DMS53 (cell line): ENCODE results near the gene RGS1.

Experiments
- DNase-seq: peaks from one replicate; lab custom pipeline; 2025; lab: John Stamatoyannopoulos, UW

RGS1 gene

DNA sequence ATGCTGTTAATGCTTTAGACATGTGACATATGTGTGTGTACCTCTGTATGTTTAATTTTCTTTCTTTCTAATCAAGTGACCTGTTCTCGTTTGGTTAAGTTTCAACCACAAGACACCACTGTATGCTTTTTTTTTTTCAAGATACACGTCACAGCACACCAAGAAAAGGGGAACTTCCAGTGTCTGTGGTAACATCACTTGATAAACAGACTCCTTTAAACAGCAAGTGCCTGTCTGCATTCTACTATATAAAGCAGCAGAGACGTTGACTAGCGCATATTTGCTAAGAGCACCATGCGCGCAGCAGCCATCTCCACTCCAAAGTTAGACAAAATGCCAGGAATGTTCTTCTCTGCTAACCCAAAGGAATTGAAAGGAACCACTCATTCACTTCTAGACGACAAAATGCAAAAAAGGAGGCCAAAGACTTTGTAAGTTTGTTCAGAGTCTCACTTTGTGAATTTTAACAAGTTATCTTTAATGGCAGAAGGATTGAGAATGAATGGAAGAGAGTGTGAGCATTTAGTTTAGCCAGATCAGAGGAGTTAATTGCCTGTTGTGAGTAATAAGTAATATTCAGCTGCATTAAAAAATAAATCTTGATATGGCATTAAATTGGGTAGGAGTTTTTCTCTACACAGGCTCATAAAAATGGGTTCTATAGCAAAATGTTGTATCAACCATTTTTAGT, at the start of gene RGS1:
Gene RGS1 (plus strand): TSS at position 275 of the 691 bp plus-strand sequence. CDS start 20 bp downstream, at position 295.
- DNase-seq = peak; percentile 15

DNA sequence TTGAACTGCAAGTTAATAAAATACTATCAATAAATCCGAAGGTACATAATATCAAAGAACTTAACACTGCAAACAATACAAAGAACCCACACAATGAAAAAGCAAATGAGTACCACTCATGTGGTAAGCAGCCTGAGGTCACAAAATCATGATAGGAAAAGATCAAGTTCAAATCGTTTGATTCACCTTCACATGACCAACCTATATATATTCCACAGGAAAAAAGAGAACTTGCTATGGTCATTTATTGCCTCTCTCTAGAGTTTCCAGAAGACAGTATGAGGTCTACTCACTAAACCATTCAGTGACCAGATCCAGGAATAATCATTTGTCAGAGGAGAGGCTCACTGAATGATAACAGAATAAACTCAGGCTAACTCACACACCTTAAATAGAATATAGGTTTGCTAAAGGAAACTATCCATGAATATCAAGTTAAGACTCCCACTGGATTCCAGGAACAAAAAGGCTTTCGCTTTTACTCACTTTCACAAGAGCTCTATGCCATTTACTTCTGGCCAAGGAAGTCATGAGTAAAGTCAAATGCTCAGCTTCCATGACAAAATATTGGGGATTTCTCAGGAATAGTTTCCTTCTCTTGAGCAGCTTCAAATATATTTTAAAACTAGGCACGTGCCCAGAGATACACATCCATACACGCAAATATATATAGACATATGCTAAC, 48.3 kb upstream of the RGS1 start:
- no peak for DNase-seq

GRCh38 chr1:192527950-192528349, 47.6 kb upstream of the RGS1 start:
- no peak for DNase-seq

DNA sequence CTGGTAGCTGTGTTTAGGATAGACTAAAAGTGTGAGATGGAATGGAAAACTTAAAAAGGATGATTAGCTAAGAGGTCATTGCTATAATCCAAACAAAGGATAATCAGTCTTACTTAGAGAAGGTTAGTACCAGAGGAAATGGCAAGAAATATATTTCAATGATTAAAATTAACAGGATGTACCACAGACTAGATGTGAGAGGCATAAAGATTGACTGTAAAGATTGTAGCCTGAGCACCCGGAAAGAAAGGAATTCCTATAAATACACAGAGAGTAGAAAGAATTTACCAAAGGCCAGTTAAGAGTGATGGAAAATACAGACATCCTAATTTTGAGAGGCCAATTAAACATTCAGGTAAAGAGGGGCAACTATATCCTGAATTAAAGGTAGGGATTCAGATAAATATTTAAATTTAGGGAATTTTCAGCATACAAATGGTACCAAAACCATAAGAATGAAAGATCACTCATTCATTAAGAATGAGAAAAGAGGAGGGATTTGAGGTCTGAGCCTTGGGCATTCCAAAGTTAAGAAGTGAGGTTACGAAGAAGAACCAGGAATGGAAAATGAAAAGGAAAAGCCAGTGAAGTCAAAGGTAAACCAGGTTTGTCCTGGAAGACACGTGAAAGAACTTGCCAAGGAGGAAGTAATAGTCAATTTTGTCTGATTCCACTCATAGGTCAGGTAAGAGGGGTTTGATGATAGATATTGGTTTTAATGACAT, 46.4 kb upstream of the RGS1 start:
- no peak for DNase-seq

DNA sequence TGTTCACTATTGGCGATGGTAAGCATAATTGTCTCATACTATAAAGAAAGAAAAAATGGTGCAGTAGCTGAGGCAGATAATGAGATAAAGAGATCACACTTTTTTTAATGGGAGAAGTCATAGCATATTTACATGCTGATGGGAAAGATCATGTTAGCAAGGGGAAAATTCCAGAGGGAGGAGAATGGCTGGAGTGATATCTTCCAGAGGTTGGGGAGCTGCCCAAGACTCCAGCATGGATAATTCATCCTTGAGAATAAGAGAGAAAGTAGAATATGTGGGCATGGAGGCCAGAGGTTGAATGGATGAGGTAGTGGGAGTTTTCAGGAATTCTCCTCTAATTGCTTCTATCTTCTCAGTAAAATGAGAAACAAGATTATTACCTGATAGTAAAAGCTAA, 45.8 kb upstream of the RGS1 start:
- no peak for DNase-seq

DNA sequence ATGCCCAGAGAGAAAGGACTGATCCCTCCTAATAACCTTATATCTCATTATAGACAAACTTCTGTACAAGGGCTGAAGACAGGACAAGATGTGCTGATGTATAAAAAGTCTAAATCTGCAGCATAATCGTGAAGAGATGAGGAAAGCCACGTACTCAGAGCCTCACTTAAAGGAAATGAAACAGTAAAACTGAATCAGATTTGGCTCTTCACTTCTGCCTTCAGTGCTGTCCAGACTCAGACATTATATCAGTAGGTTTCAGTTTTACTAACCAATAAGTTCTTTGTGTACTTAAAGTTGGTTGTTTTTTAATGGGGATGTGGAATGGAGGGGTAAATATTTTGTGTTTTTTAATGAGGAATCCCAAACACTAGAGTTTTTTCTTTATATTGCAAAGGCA, 45.3 kb upstream of the RGS1 start:
- DNase-seq = no peak

GRCh38 chr1:192531037-192531703, 44.4 kb upstream of the RGS1 start:
- peak; percentile 76 for DNase-seq

- no peak for DNase-seq
These were observed 40.9 kb upstream of the RGS1 start for GRCh38 chr1:192534666-192535065.

DNA sequence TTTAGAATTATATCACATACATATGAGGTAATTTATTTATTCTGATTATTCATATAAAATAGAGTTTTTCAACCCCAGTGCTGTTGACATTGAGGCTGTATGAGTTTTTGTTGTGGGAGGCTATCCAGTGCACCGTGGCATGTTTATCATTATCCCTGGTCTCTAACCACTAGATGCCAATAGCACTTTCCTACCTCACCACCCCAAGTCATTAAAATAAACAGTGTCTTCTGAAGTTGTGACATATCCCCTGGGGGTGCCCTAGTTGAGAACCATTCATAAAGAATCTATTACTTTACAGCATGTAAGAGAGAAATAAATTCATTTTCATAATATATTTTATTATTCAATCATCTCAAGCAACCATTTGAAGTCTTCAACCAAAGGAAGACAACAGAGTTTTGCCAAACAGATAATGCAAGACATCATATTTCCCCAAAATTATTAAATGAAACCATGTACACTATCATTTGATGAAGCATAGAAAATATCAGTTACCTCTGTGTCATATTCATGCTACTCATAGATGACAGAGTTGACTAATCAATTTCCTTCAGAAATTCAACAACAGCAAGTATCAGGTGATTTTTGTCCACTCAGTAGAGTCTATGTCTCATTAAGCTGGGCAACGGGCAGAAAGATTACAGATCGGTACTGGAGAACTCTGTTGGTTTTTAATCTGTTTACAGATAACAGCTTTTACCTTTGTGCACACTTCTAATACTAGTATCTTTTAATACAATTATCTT, 39.5 kb upstream of the RGS1 start:
- DNase-seq = no peak

GRCh38 chr1:192538407-192539296, 36.9 kb upstream of the RGS1 start:
- no peak for DNase-seq

GRCh38 chr1:192539297-192540092, 36.1 kb upstream of the RGS1 start:
- peak; percentile 42 for DNase-seq

GRCh38 chr1:192543445-192543844, 32.1 kb upstream of the RGS1 start:
- no peak for DNase-seq

DNA sequence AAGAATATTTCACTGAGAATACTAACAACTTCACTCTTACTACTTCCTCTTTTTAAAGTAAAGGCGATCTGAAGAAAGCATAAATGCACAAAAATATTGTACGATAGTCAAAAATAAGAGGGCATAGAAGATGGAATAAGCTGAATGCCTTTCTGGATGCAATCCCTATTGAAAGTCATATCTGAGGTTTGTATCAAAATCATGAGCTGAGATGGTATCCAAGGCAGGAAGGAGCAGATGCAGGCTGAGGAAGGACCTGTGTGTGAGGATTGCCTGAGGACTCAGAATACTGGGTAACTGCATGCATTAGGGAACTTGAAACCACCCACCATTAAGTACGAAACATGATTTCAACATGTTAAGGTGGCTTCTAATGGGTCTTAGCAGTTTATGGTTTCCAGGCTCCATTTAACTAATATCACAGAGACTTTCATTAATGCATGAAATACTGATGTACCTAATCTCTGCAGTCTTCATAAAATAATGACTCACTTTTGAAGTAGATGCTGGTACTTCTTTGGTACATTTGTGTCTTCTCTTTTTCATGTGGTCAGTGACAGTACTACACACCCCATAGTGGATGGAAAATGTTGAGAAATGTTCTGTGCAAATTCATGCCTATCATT, 29.6 kb upstream of the RGS1 start:
- no peak for DNase-seq

DNA sequence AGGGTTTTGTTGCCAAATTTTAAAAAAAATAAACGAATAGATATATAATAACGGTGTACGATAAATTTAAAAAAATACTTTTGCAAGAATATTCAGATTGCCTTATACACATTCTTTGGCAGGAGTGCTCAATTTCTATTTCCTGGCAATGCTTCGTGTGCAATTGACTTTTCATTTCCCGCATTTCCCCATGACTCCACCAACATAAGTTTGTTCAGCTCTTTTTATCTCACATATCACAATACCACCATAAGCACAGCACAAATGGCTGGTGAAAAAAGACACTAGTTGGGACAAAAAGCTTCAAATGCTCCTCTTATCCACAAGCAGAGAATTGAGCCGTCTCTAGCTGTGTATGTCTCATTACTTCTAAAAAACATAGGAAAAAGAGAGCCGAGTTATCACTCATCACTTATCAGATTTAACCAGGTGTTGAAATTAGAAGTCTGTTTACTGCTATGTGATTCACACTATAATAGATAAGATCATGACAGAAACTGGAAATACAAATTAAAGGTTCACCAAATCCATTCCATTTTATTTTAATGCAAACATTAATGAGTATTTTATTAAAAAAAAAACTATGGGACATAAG, 28.9 kb upstream of the RGS1 start:
- DNase-seq = no peak

DNA sequence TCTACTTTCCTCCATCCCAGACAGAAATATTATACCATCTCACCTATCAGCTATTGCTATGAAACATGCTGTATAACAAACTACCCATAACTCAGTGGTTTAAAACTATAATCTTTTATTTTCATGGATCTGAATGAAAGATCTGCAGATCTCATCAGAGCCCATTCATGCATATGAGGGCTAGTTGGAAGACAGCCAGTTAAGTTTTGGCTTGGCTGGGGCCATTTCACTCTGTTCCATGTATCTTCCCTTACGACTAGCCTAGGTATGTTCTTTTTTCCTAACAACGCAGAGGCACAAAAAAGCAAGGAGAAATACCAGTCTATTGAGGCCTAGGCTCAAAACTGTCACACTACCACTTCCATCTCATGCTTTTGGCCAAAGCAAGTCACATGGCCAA, 28.1 kb upstream of the RGS1 start:
- no peak for DNase-seq

DNA sequence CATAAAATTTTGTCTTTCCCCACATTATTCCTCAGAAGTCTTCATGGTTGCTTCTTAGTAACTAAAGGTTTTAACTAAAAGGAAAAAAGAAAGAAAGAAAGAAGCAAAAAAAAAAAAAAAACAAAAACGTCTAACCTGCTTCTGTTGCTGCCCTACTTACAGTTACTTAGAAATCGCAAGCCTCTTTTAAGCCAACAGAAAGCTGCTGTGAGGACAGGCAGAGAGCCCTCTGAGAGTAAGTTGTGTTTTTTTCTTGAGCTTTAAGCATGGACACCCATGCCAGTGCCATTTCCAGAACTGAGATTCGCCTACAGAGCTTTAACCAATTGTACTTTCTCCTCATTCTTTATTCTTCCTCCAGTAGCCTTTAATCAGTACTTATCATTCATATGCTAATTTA, 25.6 kb upstream of the RGS1 start:
- DNase-seq = no peak

GRCh38 chr1:192550922-192551534, 24.5 kb upstream of the RGS1 start:
- no peak for DNase-seq

- DNase-seq = no peak
These were observed 22.8 kb upstream of the RGS1 start for GRCh38 chr1:192552760-192553191.

- no peak for DNase-seq
These were observed 21.8 kb upstream of the RGS1 start for GRCh38 chr1:192553741-192554140.
